Measurements from ENCODE around the gene CACNA1C. TPM values are rescaled to one million over a fixed set of nuclear protein-coding genes. Genes with fewer than 3 reads are reported as not detected.

CACNA1C gene
- total and polyA plus RNA-seq, 2 donors from 2014 or later: 1.6 to 17.4 TPM

- no peak for FAIRE-seq
Measured at GRCh38 chr12:2467447-2468195, 414.8 kb downstream of the CACNA1C start.

GRCh38 chr12:2475984-2476383 lies 423.2 kb downstream of the CACNA1C start:
- Histone ChIP-seq H3K27ac (ENCODE audit: low read depth in 2 of 2, low read length in 2 of 2) (no peak overlapping the region), H3K9me3 (ENCODE audit: control insufficient read depth in 2 of 3, insufficient read depth in 1 of 3, low read length in 3 of 3) (no peaks in the 10 kb centered on the region), H3K36me3 (ENCODE audit: control insufficient read depth in 2 of 3, insufficient read depth in 3 of 3, low read length in 3 of 3) (no peaks in the 10 kb centered on the region), H3K9ac (ENCODE audit: low read length in 3 of 3) (no peak overlapping the region), H3K4me1 (ENCODE audit: control insufficient read depth in 2 of 3, insufficient read depth in 2 of 3, low read depth in 1 of 3, low read length in 3 of 3) (no peaks in the 10 kb centered on the region), H3K27me3 (ENCODE audit: control insufficient read depth, insufficient read depth, low read length) (no peaks in the 10 kb centered on the region), H3K4me3 (ENCODE audit: low read length in 3 of 3) (no peak overlapping the region)
- DNase-seq (no peak), FAIRE-seq (no peak)
- intact Hi-C loops (cut with DNase I): no loop called here
- TF ChIP-seq CTCF (IDR thresholded peaks at IDR 0.05; ENCODE audit: borderline replicate concordance, extremely low read depth, insufficient read depth): no peak

More at GRCh38 chr12:2467447-2468195, 414.8 kb downstream of the CACNA1C start:
- Histone ChIP-seq H3K4me1 (ENCODE audit: control insufficient read depth in 2 of 3, insufficient read depth in 2 of 3, low read depth in 1 of 3, low read length in 3 of 3) (no peaks in the 10 kb centered on the region), H3K27me3 (ENCODE audit: control insufficient read depth, insufficient read depth, low read length) (no peaks in the 10 kb centered on the region), H3K4me3 (ENCODE audit: low read length in 3 of 3) (no peak overlapping the region), H3K36me3 (ENCODE audit: control insufficient read depth in 2 of 3, insufficient read depth in 3 of 3, low read length in 3 of 3) (no peaks in the 10 kb centered on the region), H3K9ac (ENCODE audit: low read length in 3 of 3) (no peak overlapping the region), H3K27ac (ENCODE audit: low read depth in 2 of 2, low read length in 2 of 2) (no peak overlapping the region), H3K9me3 (ENCODE audit: control insufficient read depth in 2 of 3, insufficient read depth in 1 of 3, low read length in 3 of 3) (no peaks in the 10 kb centered on the region)
- no peak for DNase-seq
- TF ChIP-seq CTCF (IDR thresholded peaks at IDR 0.05; ENCODE audit: borderline replicate concordance, extremely low read depth, insufficient read depth): no peak
- intact Hi-C loops (cut with DNase I): no loop called here

GRCh38 chr12:2477009-2477766 lies 424.4 kb downstream of the CACNA1C start:
- no peaks in the 10 kb centered on the region for H3K9me3 ChIP-seq (ENCODE audit: control insufficient read depth in 2 of 3, insufficient read depth in 1 of 3, low read length in 3 of 3)
- no peaks in the 10 kb centered on the region for H3K36me3 ChIP-seq (ENCODE audit: control insufficient read depth in 2 of 3, insufficient read depth in 3 of 3, low read length in 3 of 3)
- intact Hi-C loops (cut with DNase I): no loop called here
- no peaks in the 10 kb centered on the region for H3K27me3 ChIP-seq (ENCODE audit: control insufficient read depth, insufficient read depth, low read length)
- no peak overlapping the region for H3K4me3 ChIP-seq (ENCODE audit: low read length in 3 of 3)
- DNase-seq: no peak
- H3K27ac ChIP-seq (ENCODE audit: low read depth in 2 of 2, low read length in 2 of 2): no peak overlapping the region
- H3K9ac ChIP-seq (ENCODE audit: low read length in 3 of 3): no peak overlapping the region
- H3K4me1 ChIP-seq (ENCODE audit: control insufficient read depth in 2 of 3, insufficient read depth in 2 of 3, low read depth in 1 of 3, low read length in 3 of 3): no peaks in the 10 kb centered on the region
- no peak for FAIRE-seq
- no peak for TF ChIP-seq CTCF (IDR thresholded peaks at IDR 0.05; ENCODE audit: borderline replicate concordance, extremely low read depth, insufficient read depth)
